ENCODE measurements around the gene MICALL2.

GRCh38 chr7:1459512-1459892, 232 bp upstream of the MICALL2 start:
- TF ChIP-seq CTCF (IDR thresholded peaks at IDR 0.05) (no peak), POLR2A (IDR thresholded peaks at IDR 0.05) (no peak)

Measured in uterus (tissue), 2 donors.